ENCODE measurements around the gene ERFE. TPM values are rescaled to one million over a fixed set of nuclear protein-coding genes. Genes with fewer than 3 reads are reported as not detected.

The ERFE gene
- total and polyA plus RNA-seq, 10 of the 15 experiments (the other 5 are each of a cell fraction or from before 2014, with no cell fraction given), result not detected

DNA sequence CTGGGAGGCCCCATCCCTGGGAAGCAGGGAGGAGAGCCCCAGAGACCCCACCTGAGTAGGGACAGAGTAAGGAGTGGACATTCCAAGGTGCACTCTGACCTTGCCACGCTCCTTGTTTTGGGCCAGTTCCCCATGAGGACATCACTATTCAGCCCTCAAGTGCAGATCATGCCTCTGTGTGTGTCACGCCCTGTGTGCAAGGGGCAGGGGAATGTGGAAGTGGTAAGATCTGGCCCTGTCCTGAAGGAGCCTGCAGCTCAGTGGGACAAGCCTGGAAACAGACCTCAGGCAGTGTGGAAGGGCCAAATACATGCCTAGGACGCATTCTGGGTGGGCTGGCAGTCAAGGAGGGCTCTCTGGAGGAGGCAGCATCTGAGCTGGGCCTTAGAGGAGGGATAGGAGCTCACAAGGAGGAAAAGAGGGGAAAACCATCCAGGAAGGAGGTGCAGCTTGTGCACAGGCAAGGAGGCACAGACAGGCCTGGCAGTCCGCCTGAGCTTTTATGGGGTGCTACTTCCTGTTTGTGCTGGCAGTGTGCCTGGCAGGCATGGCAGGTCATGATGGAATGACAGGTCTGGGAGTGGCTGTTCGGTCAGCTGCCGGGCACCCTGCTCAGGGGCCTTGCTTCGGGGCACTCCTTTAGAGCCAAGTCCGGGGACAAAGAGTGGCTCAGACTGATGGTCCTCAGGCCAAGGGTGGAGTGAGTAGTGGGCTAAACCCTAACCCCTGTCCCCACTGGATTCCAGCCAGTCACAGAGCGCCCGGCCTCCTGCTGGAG is 17.0 kb upstream of the ERFE start:
- no peaks in the 10 kb centered on the region for H3K9me3 ChIP-seq (replicated peaks; ENCODE audit: control insufficient read depth, insufficient read depth, low read length)
- no peak overlapping the region for H3K4me2 ChIP-seq (ENCODE audit: control insufficient read depth, insufficient read depth)
- DNase-seq (ENCODE audit: low read depth, low spot score) (no peak), FAIRE-seq (no peak), ATAC-seq (0 out of 3 replicates have a peak, but pooled peaks have one; percentile 12)
- WGBS (ENCODE audit: insufficient coverage, insufficient replicate concordance, low lambda C conversion rate, missing lambda C conversion rate), result 44% methylated on average over 10 of the region's 10 CpGs
- H3K27me3 ChIP-seq (replicated peaks in 1 of 2; ENCODE audit: control insufficient read depth in 2 of 2, insufficient read depth in 2 of 2, low read length in 1 of 2), result no peaks in the 10 kb centered on the region
- no peaks in the 10 kb centered on the region for H4K20me1 ChIP-seq (ENCODE audit: control insufficient read depth, insufficient read depth)
- H3K9ac ChIP-seq (ENCODE audit: control insufficient read depth, insufficient read depth, low read length), result no peak overlapping the region
- H3K36me3 ChIP-seq (ENCODE audit: control insufficient read depth in 2 of 2, insufficient read depth in 2 of 2, low read length in 1 of 2), result no peaks in the 10 kb centered on the region
- SMC1A ChIA-PET (ENCODE audit: uncharacterized antibody, unreplicated experiment), result no interaction called here
- no peak overlapping the region for H2AFZ ChIP-seq (ENCODE audit: control insufficient read depth, low read depth, low read length)
- no peak for TF ChIP-seq NRF1 (conservative IDR thresholded peaks at IDR 0.05; ENCODE audit: low read depth, low read length)
- no peak for TF ChIP-seq BHLHE40 (IDR thresholded peaks at IDR 0.05; ENCODE audit: borderline replicate concordance in 1 of 2, low read depth in 2 of 2, low read length in 1 of 2)
- no peak for TF ChIP-seq EGR1 (IDR thresholded peaks at IDR 0.05; ENCODE audit: borderline replicate concordance in 1 of 2, low read depth in 2 of 2, low read length in 2 of 2)
- no peak for TF ChIP-seq ZNF24 (IDR thresholded peaks at IDR 0.05)
- no peak for TF ChIP-seq WRNIP1 (IDR thresholded peaks at IDR 0.05; ENCODE audit: borderline replicate concordance, low read depth, low read length)
- no peak for TF ChIP-seq TAF1 (IDR thresholded peaks at IDR 0.05; ENCODE audit: borderline replicate concordance, low read depth, low read length)
- TF ChIP-seq SMC3 (IDR thresholded peaks at IDR 0.05; ENCODE audit: borderline replicate concordance, low read length), result no peak
- TF ChIP-seq REST (IDR thresholded peaks at IDR 0.05; ENCODE audit: low read depth, low read length), result no peak
- no peak for TF ChIP-seq IRF4 (IDR thresholded peaks at IDR 0.05; ENCODE audit: low read depth, low read length)
- no peak for TF ChIP-seq BACH1 (IDR thresholded peaks at IDR 0.05; ENCODE audit: borderline replicate concordance)
- TF ChIP-seq HDAC2 (IDR thresholded peaks at IDR 0.05), result no peak
- no peak for TF ChIP-seq SP1 (IDR thresholded peaks at IDR 0.05; ENCODE audit: low read depth, low read length)
- TF ChIP-seq IKZF1 (conservative IDR thresholded peaks at IDR 0.05), result no peak
- no peak for TF ChIP-seq FOXM1 (IDR thresholded peaks at IDR 0.05; ENCODE audit: low read depth, low read length)
- TF ChIP-seq CHD4 (IDR thresholded peaks at IDR 0.05), result no peak
- TF ChIP-seq FOXK2 (IDR thresholded peaks at IDR 0.05), result no peak
- TF ChIP-seq CBFB (IDR thresholded peaks at IDR 0.05; ENCODE audit: low read depth), result no peak
- no peak for TF ChIP-seq ZNF384 (IDR thresholded peaks at IDR 0.05; ENCODE audit: borderline replicate concordance, low read depth, low read length)
- TF ChIP-seq KLF5 (IDR thresholded peaks at IDR 0.05; ENCODE audit: partially characterized antibody), result no peak
- no peak for TF ChIP-seq BCLAF1 (IDR thresholded peaks at IDR 0.05)
- no peaks in the 10 kb centered on the region for H3K79me2 ChIP-seq (ENCODE audit: control insufficient read depth, insufficient read depth, low read length)
- H3K4me1 ChIP-seq (ENCODE audit: control insufficient read depth, insufficient read depth, low read length), result peaks cover 4% of the 10 kb centered on the region; the same call in 1 of the 2 replicates
- intact Hi-C loops (cut with micrococcal nuclease; ENCODE audit: unreplicated experiment), result no loop called here
- CTCF ChIA-PET, result interaction anchor here (1.0 to 1.2 kb wide), 2 partner anchors 173 to 367 kb away, joined by 3 to 4 read pairs; no protein-coding TSS in a partner anchor
- H3K4me3 ChIP-seq, result no peak overlapping the region
- POLR2A ChIA-PET, result no interaction called here
- H3K27ac ChIP-seq (ENCODE audit: control insufficient read depth, insufficient read depth), result no peak overlapping the region
- no TSS peak for BruUV-seq (replicated peaks)
- RAD21 ChIA-PET (ENCODE audit: unreplicated experiment), result no interaction called here
- in situ Hi-C loops (cut with MboI), result no loop called here

All from GM12878 (cell line).